IPS-18a (cell line): ENCODE data around the gene MAP7D3.

Experiments used
- H3K27ac ChIP-seq: one replicate; pipeline ENCODE4 v1.5.1; 2013; ENCODE audit warnings: low read length
- H3K27me3 ChIP-seq: one replicate; pipeline ENCODE4 v1.6.1; 2013; ENCODE audit warnings: mild to moderate bottlenecking, low read length; ENCODE audit not compliant: control insufficient read depth, insufficient read depth
- H3K36me3 ChIP-seq: one replicate; pipeline ENCODE4 v1.6.1; 2013; ENCODE audit warnings: low read depth, low read length; ENCODE audit not compliant: control insufficient read depth
- H3K4me1 ChIP-seq: one replicate; pipeline ENCODE4 v1.6.1; 2013; ENCODE audit warnings: low read depth, low read length; ENCODE audit not compliant: control insufficient read depth
- H3K4me3 ChIP-seq: one replicate; pipeline ENCODE4 v1.5.1; 2013; ENCODE audit warnings: low read length
- H3K9ac ChIP-seq: one replicate; pipeline ENCODE4 v1.6.1; 2013; ENCODE audit warnings: mild to moderate bottlenecking, low read length, moderate library complexity
- H3K9me3 ChIP-seq: one replicate; pipeline ENCODE4 v1.6.1; 2013; ENCODE audit warnings: low read depth, low read length; ENCODE audit not compliant: control insufficient read depth

The MAP7D3 gene

GRCh38 chrX:136268051-136269048 is 17.1 kb upstream of the MAP7D3 start:
- H3K27ac ChIP-seq, result no peak overlapping the region
- no peak overlapping the region for H3K4me3 ChIP-seq
- no peak overlapping the region for H3K9ac ChIP-seq

DNA sequence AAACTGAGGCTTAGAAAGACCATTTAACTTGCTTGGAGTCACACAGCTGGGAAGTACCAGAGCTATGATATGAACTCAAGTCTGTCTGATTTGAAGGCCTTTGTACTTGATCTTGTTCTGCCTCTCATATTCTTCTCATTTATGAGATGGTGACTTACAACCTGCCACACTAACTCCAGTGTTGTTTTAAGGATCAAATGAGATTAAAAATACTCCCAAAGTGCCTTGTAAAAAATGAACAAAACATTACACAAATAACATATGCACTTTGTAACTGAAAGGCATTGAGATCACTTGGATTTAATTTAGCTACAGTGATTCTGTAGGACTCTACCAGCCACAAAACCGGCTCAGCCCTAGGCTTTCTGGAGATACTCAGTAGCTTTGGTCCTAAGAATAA is 15.6 kb upstream of the MAP7D3 start:
- Histone ChIP-seq H3K9me3 (peaks cover 10% of the 10 kb centered on the region), H3K27me3 (no peaks in the 10 kb centered on the region), H3K27ac (no peak overlapping the region), H3K9ac (no peak overlapping the region), H3K36me3 (no peaks in the 10 kb centered on the region), H3K4me1 (no peaks in the 10 kb centered on the region), H3K4me3 (no peak overlapping the region)

More at GRCh38 chrX:136268051-136269048, 17.1 kb upstream of the MAP7D3 start:
- H3K9me3 ChIP-seq, result peaks cover 6% of the 10 kb centered on the region
- no peaks in the 10 kb centered on the region for H3K36me3 ChIP-seq
- no peaks in the 10 kb centered on the region for H3K4me1 ChIP-seq
- no peaks in the 10 kb centered on the region for H3K27me3 ChIP-seq

DNA sequence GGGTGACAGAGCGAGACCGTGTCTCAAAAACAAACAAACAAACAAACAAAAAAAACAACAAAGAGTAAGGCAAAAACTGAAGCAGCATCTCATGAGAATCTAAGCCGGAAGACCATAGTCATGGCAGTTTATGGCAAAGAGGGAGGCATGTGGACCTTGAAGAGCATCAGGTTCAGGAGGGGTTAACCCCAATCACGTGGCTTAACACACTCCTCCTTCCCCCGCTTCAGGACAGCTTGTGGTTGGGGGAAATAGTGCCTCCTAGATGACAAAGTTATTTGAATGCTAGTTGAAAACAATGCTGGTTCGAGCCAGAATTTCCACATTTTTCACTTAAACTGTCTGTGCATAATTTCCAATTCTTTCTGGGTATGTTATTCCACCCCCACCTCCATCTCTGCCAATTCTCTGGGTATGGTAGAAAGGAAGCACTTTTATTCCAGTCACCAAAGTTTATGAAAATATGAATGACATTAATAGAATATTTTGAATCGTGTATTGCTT is 11.7 kb upstream of the MAP7D3 start:
- no peaks in the 10 kb centered on the region for H3K36me3 ChIP-seq
- no peak overlapping the region for H3K4me3 ChIP-seq
- no peaks in the 10 kb centered on the region for H3K27me3 ChIP-seq
- H3K4me1 ChIP-seq, result no peaks in the 10 kb centered on the region
- H3K27ac ChIP-seq, result no peak overlapping the region
- no peak overlapping the region for H3K9ac ChIP-seq
- peaks cover 8% of the 10 kb centered on the region for H3K9me3 ChIP-seq

- no peak overlapping the region for H3K4me3 ChIP-seq
- no peak overlapping the region for H3K27ac ChIP-seq
- no peaks in the 10 kb centered on the region for H3K4me1 ChIP-seq
- H3K9me3 ChIP-seq, result peaks cover 8% of the 10 kb centered on the region
- no peaks in the 10 kb centered on the region for H3K27me3 ChIP-seq
- H3K36me3 ChIP-seq, result no peaks in the 10 kb centered on the region
- H3K9ac ChIP-seq, result no peak overlapping the region
These were observed 11.0 kb upstream of the MAP7D3 start for GRCh38 chrX:136262243-136262642.

- no peaks in the 10 kb centered on the region for H3K27me3 ChIP-seq
- H3K4me1 ChIP-seq, result no peaks in the 10 kb centered on the region
- no peak overlapping the region for H3K4me3 ChIP-seq
- H3K27ac ChIP-seq, result no peak overlapping the region
- no peak overlapping the region for H3K9ac ChIP-seq
- H3K9me3 ChIP-seq, result peaks cover 8% of the 10 kb centered on the region
- H3K36me3 ChIP-seq, result no peaks in the 10 kb centered on the region
These were observed 10.1 kb upstream of the MAP7D3 start for GRCh38 chrX:136261321-136261720.

- Histone ChIP-seq H3K9ac (no peak overlapping the region), H3K27me3 (no peaks in the 10 kb centered on the region), H3K36me3 (no peaks in the 10 kb centered on the region), H3K4me3 (no peak overlapping the region), H3K27ac (no peak overlapping the region), H3K4me1 (no peaks in the 10 kb centered on the region), H3K9me3 (peaks cover 8% of the 10 kb centered on the region)
These were observed 9.6 kb upstream of the MAP7D3 start for GRCh38 chrX:136260776-136261175.

- Histone ChIP-seq H3K4me1 (no peaks in the 10 kb centered on the region), H3K9ac (no peak overlapping the region), H3K27me3 (no peaks in the 10 kb centered on the region), H3K4me3 (no peak overlapping the region), H3K36me3 (no peaks in the 10 kb centered on the region), H3K27ac (no peak overlapping the region), H3K9me3 (peaks cover 8% of the 10 kb centered on the region)
These were observed 8.3 kb upstream of the MAP7D3 start for GRCh38 chrX:136259543-136259942.

- Histone ChIP-seq H3K27ac (no peak overlapping the region), H3K4me1 (no peaks in the 10 kb centered on the region), H3K4me3 (no peak overlapping the region), H3K9me3 (peaks cover 8% of the 10 kb centered on the region), H3K36me3 (no peaks in the 10 kb centered on the region), H3K27me3 (no peaks in the 10 kb centered on the region), H3K9ac (no peak overlapping the region)
These were observed 7.8 kb upstream of the MAP7D3 start for GRCh38 chrX:136258951-136259350.

DNA sequence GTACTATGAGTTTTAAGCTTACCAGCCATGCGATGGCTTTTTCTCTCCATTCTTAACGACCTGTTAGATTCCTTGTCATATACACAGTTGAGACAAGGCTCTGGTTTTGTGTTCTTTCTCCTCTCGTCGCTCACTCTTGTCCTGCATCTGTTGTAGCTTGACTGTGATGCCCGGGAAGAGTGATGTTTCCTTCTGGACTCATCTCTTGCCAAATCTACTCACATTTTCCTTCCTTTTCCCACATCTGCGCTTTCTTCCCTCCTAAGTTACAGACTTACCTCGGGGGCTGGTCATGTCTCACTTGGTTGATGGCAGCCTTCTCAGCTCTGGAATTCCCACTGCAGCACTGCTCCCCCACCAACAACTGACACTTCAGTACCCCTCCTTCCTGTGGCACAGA is 4.8 kb upstream of the MAP7D3 start:
- H3K36me3 ChIP-seq, result no peaks in the 10 kb centered on the region
- no peak overlapping the region for H3K4me3 ChIP-seq
- peaks cover 4% of the 10 kb centered on the region for H3K9me3 ChIP-seq
- no peak overlapping the region for H3K27ac ChIP-seq
- H3K9ac ChIP-seq, result no peak overlapping the region
- H3K27me3 ChIP-seq, result no peaks in the 10 kb centered on the region
- H3K4me1 ChIP-seq, result no peaks in the 10 kb centered on the region

- Histone ChIP-seq H3K36me3 (no peaks in the 10 kb centered on the region), H3K27ac (no peak overlapping the region), H3K9me3 (peaks cover 4% of the 10 kb centered on the region), H3K27me3 (no peaks in the 10 kb centered on the region), H3K9ac (no peak overlapping the region), H3K4me1 (no peaks in the 10 kb centered on the region), H3K4me3 (no peak overlapping the region)
These were observed 4.3 kb upstream of the MAP7D3 start for GRCh38 chrX:136255541-136255940.

- no peaks in the 10 kb centered on the region for H3K4me1 ChIP-seq
- H3K36me3 ChIP-seq, result no peaks in the 10 kb centered on the region
- H3K4me3 ChIP-seq, result peak overlapping the region; percentile 73
- H3K9me3 ChIP-seq, result peaks cover 4% of the 10 kb centered on the region
- H3K27me3 ChIP-seq, result no peaks in the 10 kb centered on the region
- peak overlapping the region; percentile 54 for H3K9ac ChIP-seq
- H3K27ac ChIP-seq, result no peak overlapping the region
These were observed 784 bp downstream of the MAP7D3 start for GRCh38 chrX:136250191-136251040.
